Spleen (tissue), 7 donors: ENCODE results near the gene TLCD3A.

ENCODE experiments used
- POLR2AphosphoS5 ChIP-seq, 3 donors: sonication (generic); formaldehyde crosslinking; IDR thresholded peaks; one replicate each; pipeline ENCODE4 v1.5.1; 2017; ENCODE audit warnings: antibody characterized with exemption in 3 of 3
- TF ChIP-seq, protein P1 (sequence below), 11 experiments: fragments of 200-600 bp in 7 of 11; fragments of 450-650 bp in 4 of 11; sonication (generic) in 4 of 11; IDR thresholded peaks in 8 of 11; conservative IDR thresholded peaks in 3 of 11; 1 replicate in 7 of 11; 2 replicates in 4 of 11; pipeline versions ENCODE4 v1.4.0 to v1.8.0; 2016 to 2021; ENCODE audit warnings: antibody characterized with exemption in 11 of 11, inconsistent platforms in 4 of 11, mild to moderate bottlenecking in 1 of 11
- donor health status: DM: no; HTN: no; CAD: no; lungs with moderate emphysema.
- donor health status: DM: no; HTN: no; CAD: no.
- donor health status: DM: no; HTN: no; CAD: no.

DNA sequence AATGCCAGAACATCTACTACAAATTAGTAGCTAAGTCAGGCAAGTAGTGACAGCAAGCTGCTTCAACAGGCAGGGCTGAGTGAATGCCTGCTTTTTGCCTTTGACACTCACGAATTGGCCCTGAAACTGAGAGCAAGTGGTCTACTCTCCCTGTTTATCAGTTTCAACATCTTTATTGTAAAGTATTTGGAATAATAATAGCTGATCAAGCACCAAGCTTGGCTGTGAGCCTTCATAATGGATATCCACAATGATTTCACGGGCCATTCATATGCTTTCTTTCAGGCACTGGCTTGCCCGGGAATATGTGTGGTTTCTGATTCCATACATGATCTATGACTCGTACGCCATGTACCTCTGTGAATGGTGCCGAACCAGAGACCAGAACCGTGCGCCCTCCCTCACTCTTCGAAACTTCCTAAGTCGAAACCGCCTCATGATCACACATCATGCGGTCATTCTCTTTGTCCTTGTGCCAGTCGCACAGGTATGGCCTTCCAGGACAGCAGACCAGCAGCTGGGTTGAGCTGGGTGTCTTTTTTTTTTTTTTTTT lies 5.2 kb downstream of the TLCD3A start:
- TF ChIP-seq, protein P1, sequence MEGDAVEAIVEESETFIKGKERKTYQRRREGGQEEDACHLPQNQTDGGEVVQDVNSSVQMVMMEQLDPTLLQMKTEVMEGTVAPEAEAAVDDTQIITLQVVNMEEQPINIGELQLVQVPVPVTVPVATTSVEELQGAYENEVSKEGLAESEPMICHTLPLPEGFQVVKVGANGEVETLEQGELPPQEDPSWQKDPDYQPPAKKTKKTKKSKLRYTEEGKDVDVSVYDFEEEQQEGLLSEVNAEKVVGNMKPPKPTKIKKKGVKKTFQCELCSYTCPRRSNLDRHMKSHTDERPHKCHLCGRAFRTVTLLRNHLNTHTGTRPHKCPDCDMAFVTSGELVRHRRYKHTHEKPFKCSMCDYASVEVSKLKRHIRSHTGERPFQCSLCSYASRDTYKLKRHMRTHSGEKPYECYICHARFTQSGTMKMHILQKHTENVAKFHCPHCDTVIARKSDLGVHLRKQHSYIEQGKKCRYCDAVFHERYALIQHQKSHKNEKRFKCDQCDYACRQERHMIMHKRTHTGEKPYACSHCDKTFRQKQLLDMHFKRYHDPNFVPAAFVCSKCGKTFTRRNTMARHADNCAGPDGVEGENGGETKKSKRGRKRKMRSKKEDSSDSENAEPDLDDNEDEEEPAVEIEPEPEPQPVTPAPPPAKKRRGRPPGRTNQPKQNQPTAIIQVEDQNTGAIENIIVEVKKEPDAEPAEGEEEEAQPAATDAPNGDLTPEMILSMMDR (IDR thresholded peaks at IDR 0.05 in 8 of 11, conservative IDR thresholded peaks at IDR 0.05 in 3 of 11): no peak
- no peak for TF ChIP-seq POLR2AphosphoS5 (IDR thresholded peaks at IDR 0.05)
